HG02943 (cell line): ENCODE measurements around the gene NSUN2.
"Not testable (repeated sequence)": the region's sequence is repeated elsewhere in the genome, so short reads cannot be mapped to it uniquely, and the experiment has no call there.

Experiments used
- ATAC-seq: cut with Tn5 transposase; IDR thresholded peaks from one replicate; pipeline ENCODE4 v1.9.1; 2021; ENCODE audit warnings: mild to moderate bottlenecking, low read depth, moderate library complexity; ENCODE audit not compliant: unreplicated experiment

The NSUN2 gene

GRCh38 chr5:6585168-6585567 lies 47.7 kb downstream of the NSUN2 start:
- ATAC-seq = no peak

- ATAC-seq = no peak
These were observed 48.1 kb downstream of the NSUN2 start for GRCh38 chr5:6584727-6585126.

DNA sequence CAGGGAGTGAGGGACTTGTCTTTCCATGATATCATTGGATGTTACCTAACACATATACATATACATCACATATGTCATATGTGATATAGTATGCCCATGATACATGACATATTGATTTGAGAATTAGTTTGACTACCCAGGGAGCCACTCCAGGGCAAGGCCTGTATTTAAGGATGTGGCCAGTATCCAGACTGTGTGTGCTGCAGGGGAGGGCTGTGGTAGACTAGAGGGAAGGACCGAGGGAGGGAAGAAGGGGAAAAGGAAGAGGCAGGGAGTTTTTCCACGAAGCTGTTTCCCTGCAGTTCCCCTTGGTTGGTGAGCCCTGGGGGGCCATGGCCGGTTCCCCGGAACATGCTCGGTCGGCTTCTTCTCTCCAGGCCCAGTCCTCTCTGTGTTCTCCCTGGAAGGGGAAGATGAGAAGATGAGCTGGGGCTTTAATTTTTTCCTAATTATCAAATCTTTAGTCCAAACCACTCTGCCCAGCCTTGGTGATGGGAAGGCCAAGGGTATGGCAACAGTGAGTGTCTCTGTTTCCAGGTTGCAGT lies 48.7 kb downstream of the NSUN2 start:
- no peak for ATAC-seq

DNA sequence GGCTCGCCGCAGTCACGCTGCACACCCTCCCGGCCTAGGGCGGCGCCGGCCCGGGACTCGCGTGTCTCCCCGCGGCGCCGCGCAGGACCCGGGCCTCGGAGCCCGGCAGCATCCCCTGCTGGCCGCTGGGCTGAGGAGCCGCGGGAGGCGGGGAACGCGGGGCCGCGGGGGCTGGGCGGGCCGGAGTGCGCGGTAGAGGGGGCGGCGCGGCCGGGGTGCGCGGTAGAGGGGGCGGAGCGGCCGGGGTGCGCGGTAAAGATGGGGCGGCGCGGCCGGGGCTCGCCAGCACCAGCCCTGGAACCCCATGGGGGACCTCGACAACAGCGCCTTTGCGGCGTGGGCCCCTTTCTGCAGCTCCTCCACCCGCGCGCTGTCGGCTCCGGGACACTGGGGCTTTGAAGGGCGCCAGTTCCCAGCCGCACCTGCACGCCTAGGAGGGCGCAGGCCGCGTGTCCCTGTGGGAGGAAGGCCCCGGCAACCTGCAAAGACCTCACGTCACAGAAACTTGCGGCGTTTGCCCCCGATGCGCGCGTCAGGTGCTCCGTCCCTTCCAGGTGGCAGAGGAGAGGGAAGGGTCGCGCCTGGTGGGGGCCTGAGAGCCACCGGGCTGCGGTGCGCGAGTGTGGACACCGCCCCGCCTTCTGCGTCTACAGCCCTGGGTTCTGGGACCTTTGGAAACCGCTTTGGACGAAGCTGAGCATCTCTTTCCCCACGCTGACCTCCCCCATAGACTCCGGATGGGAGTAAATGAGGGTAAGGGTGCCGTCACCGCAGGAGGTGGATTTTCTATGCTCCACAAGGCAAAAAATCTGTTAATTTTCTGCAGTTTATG lies 49.6 kb downstream of the NSUN2 start:
- no peak for ATAC-seq

DNA sequence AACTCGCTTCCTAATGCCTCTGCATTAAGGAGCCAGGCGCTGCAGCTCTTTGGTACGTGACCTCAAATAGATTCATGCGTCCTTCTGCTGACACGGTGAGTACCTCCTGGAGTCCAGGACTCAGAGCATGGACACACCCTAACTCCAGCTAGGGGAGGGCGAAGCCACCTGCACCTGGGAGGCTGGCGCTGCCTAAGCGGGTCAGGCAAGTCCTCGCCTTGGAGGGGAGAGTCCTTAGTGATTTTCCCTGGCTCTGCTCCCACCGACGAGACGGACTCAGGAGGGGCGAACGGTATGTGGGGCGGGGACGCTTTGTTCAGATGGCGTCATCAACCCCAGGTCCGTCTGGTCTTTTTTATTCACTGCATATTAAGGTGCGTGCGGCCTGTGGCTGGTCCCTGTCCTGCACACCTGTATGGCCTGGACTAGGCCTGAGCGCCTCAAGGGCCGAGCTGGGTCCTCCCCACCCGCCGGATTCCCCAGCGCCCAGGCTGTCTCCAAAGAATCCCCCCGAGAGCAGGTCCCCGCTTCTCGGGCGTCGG lies 50.3 kb downstream of the NSUN2 start:
- ATAC-seq = no peak

DNA sequence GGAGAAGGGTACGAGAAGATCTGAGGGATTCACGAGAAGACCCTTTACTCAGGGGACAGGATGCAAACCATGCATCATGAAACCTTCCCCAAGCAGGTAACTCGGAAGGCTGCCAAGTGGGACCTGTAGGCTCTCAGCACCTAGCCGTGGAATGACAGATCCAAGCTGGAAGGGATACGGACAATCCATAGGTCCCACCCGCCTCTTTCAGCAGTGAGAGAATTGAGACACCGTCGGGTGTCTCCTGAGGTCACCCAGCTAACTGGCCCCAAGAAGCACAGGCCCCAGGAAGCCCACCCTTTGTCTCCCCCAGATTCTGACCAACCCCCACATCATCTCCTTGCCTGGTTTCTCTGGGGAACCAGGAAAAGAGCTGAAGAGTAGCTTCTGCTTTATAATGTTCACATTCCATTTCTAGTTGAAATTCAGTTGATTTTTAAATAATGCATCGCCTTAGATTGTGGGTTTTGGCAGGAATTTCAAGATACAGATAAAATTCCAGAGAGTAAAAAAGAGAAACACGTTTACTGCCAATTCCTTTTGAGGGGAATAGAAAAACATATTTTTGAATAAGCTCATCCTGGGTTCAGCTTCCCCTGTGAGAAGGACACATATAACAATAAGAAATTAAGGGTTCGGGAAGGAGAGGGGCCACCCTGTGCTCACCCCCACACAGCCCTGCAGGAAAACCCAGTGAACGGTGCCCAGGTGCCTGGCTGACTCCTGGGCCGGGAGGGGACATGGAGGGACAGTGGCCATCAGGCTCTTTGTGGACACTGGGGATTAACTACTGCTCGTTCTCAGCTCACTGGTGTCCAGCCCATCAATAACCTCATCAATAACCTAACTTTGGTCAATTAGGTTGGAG lies 51.1 kb downstream of the NSUN2 start:
- ATAC-seq = no peak

GRCh38 chr5:6581090-6581489 lies 51.8 kb downstream of the NSUN2 start:
- ATAC-seq = no peak

DNA sequence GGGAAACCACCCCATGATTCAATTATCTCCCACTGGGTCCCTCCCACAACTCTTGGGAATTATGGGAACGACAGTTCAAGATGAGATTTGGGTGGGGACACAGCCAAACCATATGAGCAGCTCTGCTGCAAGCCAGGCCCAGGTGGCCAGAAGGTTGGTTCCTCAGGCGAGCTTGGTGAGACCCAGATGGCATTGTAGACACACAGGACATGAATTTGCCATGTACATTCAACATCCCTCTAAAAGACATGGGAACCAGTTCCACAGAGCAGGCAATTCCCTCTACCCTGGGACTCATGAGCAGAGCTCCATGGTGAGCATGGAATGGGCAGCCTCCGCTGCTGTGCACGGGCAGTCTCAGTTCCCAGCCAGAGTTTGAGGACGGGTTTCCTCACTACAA lies 53.3 kb downstream of the NSUN2 start:
- ATAC-seq = no peak

- ATAC-seq = no peak
These were observed 54.0 kb downstream of the NSUN2 start for GRCh38 chr5:6578676-6579343.

GRCh38 chr5:6576861-6577501 lies 55.9 kb downstream of the NSUN2 start:
- no peak for ATAC-seq

GRCh38 chr5:6574537-6575245 lies 58.2 kb downstream of the NSUN2 start:
- no peak for ATAC-seq

DNA sequence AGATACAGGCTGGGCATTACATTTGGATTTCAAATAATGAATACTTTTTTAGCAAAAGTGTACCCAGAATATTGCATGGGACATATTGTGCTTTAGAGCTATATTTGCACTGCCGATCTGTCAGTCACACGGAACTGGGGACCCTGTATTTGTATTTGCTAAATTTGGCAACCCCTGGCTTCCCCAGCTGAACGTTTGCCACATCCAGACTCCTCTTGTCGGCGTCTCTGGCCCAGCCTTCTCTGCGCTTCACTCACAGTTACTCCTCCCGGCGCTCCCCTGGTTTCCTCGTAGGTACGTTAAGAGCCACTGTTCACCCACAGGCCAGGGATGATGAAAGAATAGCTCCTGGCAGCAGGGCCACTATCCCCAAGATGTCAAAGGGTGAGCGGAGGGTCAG lies 58.7 kb downstream of the NSUN2 start:
- ATAC-seq = no peak

- ATAC-seq = no peak
These were observed 59.2 kb downstream of the NSUN2 start for GRCh38 chr5:6573651-6574101.

DNA sequence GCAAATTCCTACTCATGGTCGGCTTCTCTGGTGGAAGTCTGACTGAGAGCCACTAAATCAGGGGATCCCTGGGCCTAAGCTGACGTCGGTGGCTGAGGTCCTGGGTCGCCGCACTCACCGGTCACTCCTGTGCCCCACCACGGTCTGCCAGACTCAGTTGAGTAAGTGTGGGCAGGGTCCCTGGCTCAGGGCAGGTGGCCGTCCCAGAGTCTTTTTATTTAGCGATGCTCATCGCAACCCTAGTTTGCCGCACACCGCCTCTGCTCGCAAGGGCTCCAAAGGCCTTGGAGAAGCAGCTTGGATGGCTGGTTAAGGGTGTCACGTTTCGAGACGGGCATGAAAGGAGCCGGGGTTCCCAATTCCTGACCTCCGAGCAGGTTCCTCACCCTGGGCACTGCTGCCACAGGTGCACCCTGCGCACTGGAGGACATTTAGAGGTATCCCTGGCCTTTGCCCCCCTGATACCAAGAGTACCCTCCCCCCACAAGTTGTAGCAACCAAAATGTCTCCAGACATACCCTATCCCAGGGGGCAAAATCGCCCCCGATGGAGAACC lies 59.9 kb downstream of the NSUN2 start:
- no peak for ATAC-seq

DNA sequence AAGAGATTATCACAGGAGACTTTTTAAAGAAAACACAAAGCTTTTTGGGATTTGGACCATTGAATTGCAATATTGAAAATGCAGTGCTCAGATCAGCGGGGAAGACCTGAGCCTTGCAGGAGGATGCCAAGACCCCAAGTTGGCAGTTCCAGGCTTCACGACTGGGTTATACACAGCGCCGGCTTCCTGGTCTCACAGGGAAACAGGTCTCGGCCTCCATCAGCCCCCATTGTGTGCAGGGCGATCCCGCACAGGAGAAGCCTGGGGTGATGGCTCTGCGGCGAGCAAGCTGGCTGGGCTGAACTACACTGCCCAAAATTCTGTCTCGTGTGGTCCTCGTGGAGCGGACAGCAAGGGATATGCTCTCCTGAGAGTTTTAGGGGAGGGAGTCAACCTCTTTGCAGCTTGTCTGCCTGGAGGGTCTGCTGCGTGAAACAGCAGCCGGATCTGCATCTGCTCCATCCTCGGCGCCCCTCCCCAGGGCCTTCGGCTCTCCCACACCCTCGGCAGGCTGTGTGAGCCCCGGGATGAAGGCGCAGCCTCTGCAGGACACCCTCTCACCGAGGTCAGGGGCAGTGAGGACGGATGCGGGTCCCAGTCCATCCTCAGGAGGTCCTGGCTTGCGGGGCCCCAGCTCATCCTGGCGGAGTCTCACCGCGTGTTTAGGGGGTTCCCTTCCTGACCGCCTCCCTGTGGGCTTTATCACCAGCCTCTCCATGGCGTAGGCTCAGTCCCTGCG lies 60.6 kb downstream of the NSUN2 start:
- no peak for ATAC-seq

DNA sequence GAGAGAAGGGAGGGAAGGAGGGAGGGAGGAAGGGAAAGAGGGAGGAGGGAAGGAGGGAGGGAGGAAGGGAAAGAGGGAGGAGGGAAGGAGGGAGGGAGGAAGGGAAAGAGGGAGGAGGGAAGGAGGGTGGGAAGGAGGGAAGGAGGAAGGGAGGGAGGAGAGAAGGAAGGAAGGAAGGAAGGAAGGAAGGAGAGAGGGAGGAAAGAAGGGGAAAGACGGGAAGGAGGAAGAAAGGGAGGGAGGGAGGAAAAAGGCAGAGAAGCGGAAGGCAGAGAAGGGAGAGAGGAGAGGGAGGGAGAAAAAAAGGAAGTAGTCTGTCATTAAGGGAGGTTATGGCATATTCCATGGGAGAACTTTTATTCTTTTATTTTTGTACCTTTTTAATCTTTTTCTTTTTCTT lies 61.2 kb downstream of the NSUN2 start:
- not testable (repeated sequence) for ATAC-seq

- no peak for ATAC-seq
These were observed 62.3 kb downstream of the NSUN2 start for GRCh38 chr5:6570530-6570929.

DNA sequence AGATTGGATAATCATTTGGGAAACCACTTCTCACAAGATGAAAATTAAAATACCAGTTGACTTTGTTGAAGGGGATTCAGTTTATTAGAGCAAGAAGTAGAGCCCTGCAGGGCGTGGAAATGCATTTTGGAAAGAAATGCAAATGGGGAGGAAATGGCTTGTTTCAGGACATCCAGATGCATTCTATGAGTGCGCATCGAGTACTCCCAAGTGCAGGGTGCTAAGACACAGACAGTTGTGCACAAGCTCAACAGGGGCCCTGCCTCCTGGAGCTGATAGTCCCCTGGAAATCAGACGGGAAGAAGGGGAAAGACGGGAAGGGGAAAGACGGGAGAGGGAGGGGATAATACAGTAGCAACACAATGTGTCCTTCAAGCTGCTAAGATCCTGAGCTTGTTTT lies 64.0 kb downstream of the NSUN2 start:
- no peak for ATAC-seq
